Epithelial cell of proximal tubule (primary cell): ENCODE results near the gene CYP27A1. TPM values are rescaled to one million over a fixed set of nuclear protein-coding genes. Genes with fewer than 3 reads are reported as not detected.

Experiments used
- DNase-seq: peaks from one replicate; pipeline ENCODE4 v3.0.0-alpha.2; 2011; ENCODE audit warnings: low read depth
- H3K4me3 ChIP-seq: 2 replicates; pipeline ENCODE4 v1.5.1; 2011; ENCODE audit warnings: low read depth, mild to moderate bottlenecking, low read length
- CTCF ChIP-seq: conservative IDR thresholded peaks from 2 replicates; pipeline ENCODE4 v1.5.1; 2012; ENCODE audit warnings: low read depth, mild to moderate bottlenecking, low read length
- total RNA-seq: library from RNA; depleted of rRNA; stranded (reverse); fragments of >200 nt; gene quantifications from 2 replicates; pipeline ENCODE4 v1.2.3, GENCODE V29; 2015

The CYP27A1 gene
- total RNA-seq, 1 donor from 2014 or later = 49.0 TPM

- DNase-seq = no peak
- TF ChIP-seq CTCF = no peak
- no peak overlapping the region for H3K4me3 ChIP-seq
Measured at GRCh38 chr2:218785103-218785502, 3.2 kb downstream of the CYP27A1 start.

- DNase-seq = no peak
- H3K4me3 ChIP-seq = no peak overlapping the region
- TF ChIP-seq CTCF = no peak
Measured at GRCh38 chr2:218786133-218786532, 4.2 kb downstream of the CYP27A1 start.

- TF ChIP-seq CTCF = no peak
- no peak for DNase-seq
- no peak overlapping the region for H3K4me3 ChIP-seq
Measured at GRCh38 chr2:218788529-218789255, 6.7 kb downstream of the CYP27A1 start.

- no peak for TF ChIP-seq CTCF
- DNase-seq = no peak
- H3K4me3 ChIP-seq = no peak overlapping the region
Measured at GRCh38 chr2:218792433-218792832, 10.5 kb downstream of the CYP27A1 start.

GRCh38 chr2:218796691-218797090 lies 14.7 kb downstream of the CYP27A1 start:
- no peak for TF ChIP-seq CTCF
- DNase-seq = no peak

GRCh38 chr2:218798767-218799504 lies 17.0 kb downstream of the CYP27A1 start:
- TF ChIP-seq CTCF = no peak
- DNase-seq = no peak
- H3K4me3 ChIP-seq = no peak overlapping the region

More at GRCh38 chr2:218796691-218797090, 14.7 kb downstream of the CYP27A1 start:
- no peak overlapping the region for H3K4me3 ChIP-seq
